IMR-90 (cell line): ENCODE data around the gene PRCP. TPM values are rescaled to one million over a fixed set of nuclear protein-coding genes. Genes with fewer than 3 reads are reported as not detected.

Experiments
- ATAC-seq: fragments of 200-7000 bp; cut with Tn5 transposase; 2 replicates; pipeline ENCODE4 v1.9.1; 2020; ENCODE audit warnings: low read depth, mild to moderate bottlenecking, moderate library complexity
- BruUV-seq: library from RNA; stranded (reverse); fragments of 400-500 nt; replicated peaks from 2 replicates; lab custom pipeline; 2021; lab: Mats Ljungman, UMichigan
- CTCF ChIA-PET: fragments of 300-600 bp; formaldehyde crosslinking; extraction: SDS; loops from one replicate; lab custom pipeline; 2021; ENCODE audit warnings: antibody characterized with exemption; lab: Yijun Ruan, JAX
- POLR2A ChIA-PET: fragments of 300-600 bp; sonication (Branson Sonifier 250); formaldehyde crosslinking; loops from one replicate; lab custom pipeline; 2022; ENCODE audit warnings: antibody characterized with exemption; ENCODE audit not compliant: unreplicated experiment; lab: Charles Lee
- DNase-seq: peaks from one replicate; pipeline ENCODE4 v3.0.0; 2013
- H2AFZ ChIP-seq: replicated peaks from 2 replicates; pipeline ENCODE3; 2013; ENCODE audit warnings: low read length, mild to moderate bottlenecking; ENCODE audit not compliant: poor library complexity
- H2AK5ac ChIP-seq: 2 replicates; pipeline ENCODE4 v1.6.1; 2013; ENCODE audit warnings: low read depth, low read length, inconsistent platforms
- H2AK9ac ChIP-seq: replicated peaks from 2 replicates; pipeline ENCODE3; 2013; ENCODE audit warnings: mild to moderate bottlenecking, low read depth, low read length, moderate library complexity; ENCODE audit not compliant: poor library complexity
- H2BK120ac ChIP-seq: 2 replicates; pipeline ENCODE4 v1.6.1; 2013; ENCODE audit warnings: low read depth, low read length, inconsistent platforms
- H2BK15ac ChIP-seq: 3 replicates; pipeline ENCODE4 v1.6.1; 2013; ENCODE audit warnings: low read depth, low read length, inconsistent platforms
- H2BK20ac ChIP-seq: 2 replicates; pipeline ENCODE4 v1.6.1; 2013; ENCODE audit warnings: low read depth, mild to moderate bottlenecking, inconsistent platforms, low read length, moderate library complexity
- H2BK5ac ChIP-seq: 2 replicates; pipeline ENCODE4 v1.6.1; 2013; ENCODE audit warnings: mild to moderate bottlenecking, low read depth, low read length, inconsistent platforms; ENCODE audit not compliant: poor library complexity, severe bottlenecking
- H3K14ac ChIP-seq: replicated peaks from 2 replicates; pipeline ENCODE4 v1.6.1; 2013; ENCODE audit warnings: low read depth, low read length, inconsistent platforms
- H3K18ac ChIP-seq: 2 replicates; pipeline ENCODE4 v1.6.1; 2013; ENCODE audit warnings: low read depth, low read length, control low read depth
- H3K23ac ChIP-seq: 2 replicates; pipeline ENCODE4 v1.6.1; 2013; ENCODE audit warnings: low read depth, low read length, inconsistent platforms
- H3K27ac ChIP-seq: 2 replicates; pipeline ENCODE4 v1.5.1; 2013; ENCODE audit warnings: mild to moderate bottlenecking, control low read depth, low read length; ENCODE audit not compliant: insufficient read depth
- H3K27me3 ChIP-seq: 2 replicates; pipeline ENCODE4 v1.6.1; 2013; ENCODE audit warnings: low read length; ENCODE audit not compliant: control insufficient read depth, insufficient read depth
- H3K36me3 ChIP-seq: 2 replicates; pipeline ENCODE4 v1.6.1; 2013; ENCODE audit warnings: low read length, mixed read lengths; ENCODE audit not compliant: control insufficient read depth, insufficient read depth
- H3K4ac ChIP-seq: 2 replicates; pipeline ENCODE4 v1.6.1; 2013; ENCODE audit warnings: low read depth, low read length, inconsistent platforms
- H3K4me1 ChIP-seq: 2 replicates; pipeline ENCODE4 v1.6.1; 2013; ENCODE audit warnings: low read length, mixed read lengths; ENCODE audit not compliant: control insufficient read depth, insufficient read depth
- H3K4me2 ChIP-seq: 2 replicates; pipeline ENCODE4 v1.6.1; 2013; ENCODE audit warnings: low read depth, mild to moderate bottlenecking, control low read depth, low read length, moderate library complexity
- H3K4me3 ChIP-seq: 2 replicates; pipeline ENCODE4 v1.5.1; 2013; ENCODE audit warnings: low read depth, mild to moderate bottlenecking, control low read depth, low read length, moderate library complexity; ENCODE audit not compliant: insufficient read depth
- H3K56ac ChIP-seq: 2 replicates; pipeline ENCODE4 v1.6.1; 2013; ENCODE audit warnings: low read length, inconsistent platforms; ENCODE audit not compliant: insufficient read depth; ENCODE audit errors: extremely low read depth
- H3K79me1 ChIP-seq, 2 experiments: 2 replicates each; pipeline ENCODE4 v1.6.1; 2013; ENCODE audit warnings: low read length in 2 of 2, inconsistent platforms in 1 of 2, low read depth in 1 of 2
- H3K9ac ChIP-seq: 2 replicates; pipeline ENCODE4 v1.6.1; 2013; ENCODE audit warnings: low read depth, low read length, control low read depth
- H3K9me1 ChIP-seq: 2 replicates; pipeline ENCODE4 v1.6.1; 2013; ENCODE audit warnings: low read length, inconsistent platforms; ENCODE audit not compliant: insufficient read depth
- H3K9me3 ChIP-seq: 2 replicates; pipeline ENCODE4 v1.6.1; 2013; ENCODE audit warnings: low read length; ENCODE audit not compliant: control insufficient read depth, insufficient read depth
- H4K20me1 ChIP-seq: 2 replicates; pipeline ENCODE4 v1.6.1; 2013; ENCODE audit warnings: low read length, inconsistent platforms; ENCODE audit not compliant: insufficient read depth
- H4K5ac ChIP-seq: 2 replicates; pipeline ENCODE4 v1.6.1; 2013; ENCODE audit warnings: mild to moderate bottlenecking, low read depth, low read length, control low read depth
- H4K8ac ChIP-seq, 2 experiments: 2 replicates each; pipeline ENCODE4 v1.6.1; 2013; ENCODE audit warnings: low read depth in 2 of 2, low read length in 2 of 2, control low read depth in 1 of 2, inconsistent platforms in 1 of 2
- H4K91ac ChIP-seq: 2 replicates; pipeline ENCODE4 v1.6.1; 2013; ENCODE audit warnings: low read depth, low read length, inconsistent platforms; ENCODE audit not compliant: insufficient read depth
- BHLHE40 ChIP-seq: fragments of 150-350 bp; IDR thresholded peaks from 2 replicates; pipeline ENCODE4 v1.6.1; 2016; ENCODE audit warnings: mild to moderate bottlenecking, low read depth, low read length
- CEBPB ChIP-seq: IDR thresholded peaks from 2 replicates; pipeline ENCODE4 v1.6.1; 2012; ENCODE audit warnings: low read depth, low read length, improper control_type of control experiment
- FOS ChIP-seq: fragments of 150-350 bp; IDR thresholded peaks from 2 replicates; pipeline ENCODE4 v1.6.1; 2016; ENCODE audit warnings: low read depth, low read length
- MAFK ChIP-seq: IDR thresholded peaks from 2 replicates; pipeline ENCODE4 v1.6.1; 2012; ENCODE audit warnings: low read depth, low read length, improper control_type of control experiment
- MAZ ChIP-seq: IDR thresholded peaks from 2 replicates; pipeline ENCODE4 v1.6.1; 2012; ENCODE audit warnings: low read depth, mild to moderate bottlenecking, low read length, improper control_type of control experiment, moderate library complexity, borderline replicate concordance
- MXI1 ChIP-seq: IDR thresholded peaks from 2 replicates; pipeline ENCODE4 v1.6.1; 2012; ENCODE audit warnings: low read depth, mild to moderate bottlenecking, low read length, moderate library complexity, borderline replicate concordance
- NFE2L2 ChIP-seq: fragments of 150-350 bp; IDR thresholded peaks from 2 replicates; pipeline ENCODE4 v1.6.1; 2016; ENCODE audit warnings: low read depth, mild to moderate bottlenecking, low read length
- POLR2A ChIP-seq: IDR thresholded peaks from 2 replicates; pipeline ENCODE4 v1.6.1; 2012; ENCODE audit warnings: mild to moderate bottlenecking, low read depth, low read length
- RAD21 ChIP-seq: IDR thresholded peaks from 2 replicates; pipeline ENCODE4 v1.6.1; 2012; ENCODE audit warnings: low read length, improper control_type of control experiment
- RCOR1 ChIP-seq: IDR thresholded peaks from 2 replicates; pipeline ENCODE4 v1.6.1; 2012; ENCODE audit warnings: mild to moderate bottlenecking, low read length, improper control_type of control experiment; ENCODE audit not compliant: insufficient replicate concordance
- RFX5 ChIP-seq: IDR thresholded peaks from 2 replicates; pipeline ENCODE4 v1.8.0; 2012; ENCODE audit warnings: low read depth, mild to moderate bottlenecking, low read length, moderate library complexity
- SMC3 ChIP-seq: fragments of 150-350 bp; IDR thresholded peaks from 2 replicates; pipeline ENCODE4 v1.6.1; 2016; ENCODE audit warnings: low read depth, mild to moderate bottlenecking, antibody characterized with exemption, low read length, moderate library complexity
- dilution Hi-C: fragments of 300-500 bp; cut with HindIII; formaldehyde crosslinking; loops from one replicate; pipeline ENCODE4 v1.14.3; 2018; ENCODE audit warnings: low sequenced_read_pairs; ENCODE audit not compliant: unreplicated experiment
- in situ Hi-C: fragments of 300-500 bp; cut with MboI; formaldehyde crosslinking; loops from 3 replicates; pipeline ENCODE4 v1.14.3; 2019; ENCODE audit warnings: low sequenced_read_pairs, inconsistent platforms, mixed read lengths
- intact Hi-C: fragments of 100-400 bp; cut with micrococcal nuclease; formaldehyde crosslinking; loops from 2 replicates; pipeline ENCODE4 v1.10.0; 2022
- polyA plus RNA-seq, 3 experiments: library from polyadenylated mRNA; depleted of rRNA; stranded (reverse); fragments of >200 nt; gene quantifications; 2 replicates each; pipeline ENCODE4 v1.2.3, GENCODE V29; 2012; ENCODE audit warnings: low replicate concordance in 1 of 3
- total RNA-seq: library from RNA; depleted of rRNA; stranded (reverse); fragments of >200 nt; gene quantifications from 2 replicates; pipeline ENCODE4 v1.2.3, GENCODE V29; 2012
- TF ChIP-seq, protein P1 (sequence below): fragments of 150-350 bp; IDR thresholded peaks from 2 replicates; pipeline ENCODE4 v1.6.1; 2017; ENCODE audit warnings: mild to moderate bottlenecking, antibody characterized with exemption, low read length, low read depth
- TF ChIP-seq, protein P2 (sequence below): fragments of 150-350 bp; IDR thresholded peaks from 2 replicates; pipeline ENCODE4 v1.6.1; 2016; ENCODE audit warnings: low read depth, mild to moderate bottlenecking, low read length, moderate library complexity, borderline replicate concordance
- TF ChIP-seq, protein P3 (sequence below): conservative IDR thresholded peaks from 2 replicates; pipeline ENCODE4 v1.5.1; 2012; ENCODE audit warnings: mild to moderate bottlenecking, low read depth, low read length, improper control_type of control experiment

PRCP gene
- total and polyA plus RNA-seq, 2 of the 4 experiments (the other 2 are of a cell fraction), result 31.7 to 64.9 TPM

DNA sequence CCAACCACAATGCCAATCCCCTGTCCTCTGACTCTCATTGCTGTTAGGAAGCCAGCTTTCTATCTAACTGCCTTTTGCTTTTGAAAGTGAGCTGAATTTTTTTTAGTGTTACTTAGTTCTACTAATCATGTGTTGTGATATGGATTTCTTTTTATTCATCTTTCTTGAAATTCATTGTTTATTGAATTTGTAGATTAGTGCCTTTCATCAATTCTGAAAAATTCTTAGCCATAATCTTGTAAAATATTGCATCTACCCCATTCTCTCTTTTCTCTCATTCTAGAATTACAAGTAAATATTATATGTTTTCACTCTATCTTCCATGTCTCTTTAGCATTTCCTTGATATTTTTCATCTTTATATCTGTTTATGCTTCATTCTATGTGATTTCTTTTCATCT lies 49.1 kb upstream of the PRCP start:
- POLR2A ChIA-PET, result no interaction called here
- no peak for DNase-seq
- in situ Hi-C loops (no loop called here), intact Hi-C loops (no loop called here), dilution Hi-C loops (no loop called here)
- H3K56ac ChIP-seq, result no peak overlapping the region
- H3K4me3 ChIP-seq, result no peak overlapping the region
- H3K4me2 ChIP-seq, result no peak overlapping the region
- ATAC-seq, result no peak
- H3K4me1 ChIP-seq, result no peaks in the 10 kb centered on the region
- H3K9ac ChIP-seq, result no peak overlapping the region
- H2BK15ac ChIP-seq, result no peak overlapping the region
- no peak overlapping the region for H2BK120ac ChIP-seq
- no peak overlapping the region for H4K8ac ChIP-seq
- no peak overlapping the region for H2AK5ac ChIP-seq
- H3K23ac ChIP-seq, result no peak overlapping the region
- no TSS peak for BruUV-seq
- H3K36me3 ChIP-seq, result no peaks in the 10 kb centered on the region
- H2BK20ac ChIP-seq, result no peak overlapping the region
- CTCF ChIA-PET, result no interaction called here
- no peak overlapping the region for H3K18ac ChIP-seq
- no peak overlapping the region for H3K27ac ChIP-seq
- H3K27me3 ChIP-seq, result no peaks in the 10 kb centered on the region
- H4K5ac ChIP-seq, result no peak overlapping the region
- no peak overlapping the region for H2AK9ac ChIP-seq
- H3K9me1 ChIP-seq, result no peaks in the 10 kb centered on the region
- TF ChIP-seq MXI1, result no peak
- TF ChIP-seq MAZ, result no peak
- TF ChIP-seq, protein P1, sequence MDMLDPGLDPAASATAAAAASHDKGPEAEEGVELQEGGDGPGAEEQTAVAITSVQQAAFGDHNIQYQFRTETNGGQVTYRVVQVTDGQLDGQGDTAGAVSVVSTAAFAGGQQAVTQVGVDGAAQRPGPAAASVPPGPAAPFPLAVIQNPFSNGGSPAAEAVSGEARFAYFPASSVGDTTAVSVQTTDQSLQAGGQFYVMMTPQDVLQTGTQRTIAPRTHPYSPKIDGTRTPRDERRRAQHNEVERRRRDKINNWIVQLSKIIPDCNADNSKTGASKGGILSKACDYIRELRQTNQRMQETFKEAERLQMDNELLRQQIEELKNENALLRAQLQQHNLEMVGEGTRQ, result no peak
- TF ChIP-seq RCOR1, result no peak
- TF ChIP-seq, protein P2, sequence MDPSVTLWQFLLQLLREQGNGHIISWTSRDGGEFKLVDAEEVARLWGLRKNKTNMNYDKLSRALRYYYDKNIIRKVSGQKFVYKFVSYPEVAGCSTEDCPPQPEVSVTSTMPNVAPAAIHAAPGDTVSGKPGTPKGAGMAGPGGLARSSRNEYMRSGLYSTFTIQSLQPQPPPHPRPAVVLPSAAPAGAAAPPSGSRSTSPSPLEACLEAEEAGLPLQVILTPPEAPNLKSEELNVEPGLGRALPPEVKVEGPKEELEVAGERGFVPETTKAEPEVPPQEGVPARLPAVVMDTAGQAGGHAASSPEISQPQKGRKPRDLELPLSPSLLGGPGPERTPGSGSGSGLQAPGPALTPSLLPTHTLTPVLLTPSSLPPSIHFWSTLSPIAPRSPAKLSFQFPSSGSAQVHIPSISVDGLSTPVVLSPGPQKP, result no peak
- TF ChIP-seq POLR2A, result no peak
- no peak for TF ChIP-seq FOS
- no peak for TF ChIP-seq BHLHE40
- TF ChIP-seq, protein P3, sequence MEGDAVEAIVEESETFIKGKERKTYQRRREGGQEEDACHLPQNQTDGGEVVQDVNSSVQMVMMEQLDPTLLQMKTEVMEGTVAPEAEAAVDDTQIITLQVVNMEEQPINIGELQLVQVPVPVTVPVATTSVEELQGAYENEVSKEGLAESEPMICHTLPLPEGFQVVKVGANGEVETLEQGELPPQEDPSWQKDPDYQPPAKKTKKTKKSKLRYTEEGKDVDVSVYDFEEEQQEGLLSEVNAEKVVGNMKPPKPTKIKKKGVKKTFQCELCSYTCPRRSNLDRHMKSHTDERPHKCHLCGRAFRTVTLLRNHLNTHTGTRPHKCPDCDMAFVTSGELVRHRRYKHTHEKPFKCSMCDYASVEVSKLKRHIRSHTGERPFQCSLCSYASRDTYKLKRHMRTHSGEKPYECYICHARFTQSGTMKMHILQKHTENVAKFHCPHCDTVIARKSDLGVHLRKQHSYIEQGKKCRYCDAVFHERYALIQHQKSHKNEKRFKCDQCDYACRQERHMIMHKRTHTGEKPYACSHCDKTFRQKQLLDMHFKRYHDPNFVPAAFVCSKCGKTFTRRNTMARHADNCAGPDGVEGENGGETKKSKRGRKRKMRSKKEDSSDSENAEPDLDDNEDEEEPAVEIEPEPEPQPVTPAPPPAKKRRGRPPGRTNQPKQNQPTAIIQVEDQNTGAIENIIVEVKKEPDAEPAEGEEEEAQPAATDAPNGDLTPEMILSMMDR, result no peak
- no peak for TF ChIP-seq RFX5
- TF ChIP-seq CEBPB, result no peak
- no peak for TF ChIP-seq SMC3
- no peak for TF ChIP-seq MAFK
- TF ChIP-seq RAD21, result no peak
- TF ChIP-seq NFE2L2, result no peak
- no peak overlapping the region for H4K91ac ChIP-seq
- no peak overlapping the region for H3K4ac ChIP-seq
- H2AFZ ChIP-seq, result no peak overlapping the region
- H3K79me1 ChIP-seq, result no peaks in the 10 kb centered on the region
- H3K9me3 ChIP-seq, result peaks cover 2% of the 10 kb centered on the region; the same call in 1 of the 2 replicates
- H2BK5ac ChIP-seq, result no peak overlapping the region
- no peak overlapping the region for H3K14ac ChIP-seq
- H4K20me1 ChIP-seq, result no peaks in the 10 kb centered on the region
